ENCODE data around the gene CRTAC1. TPM values are rescaled to one million over a fixed set of nuclear protein-coding genes. Genes with fewer than 3 reads are reported as not detected.

The CRTAC1 gene
- polyA plus RNA-seq, 1 of the 3 experiments (the other 2 are of a cell fraction): 0.05 TPM

DNA sequence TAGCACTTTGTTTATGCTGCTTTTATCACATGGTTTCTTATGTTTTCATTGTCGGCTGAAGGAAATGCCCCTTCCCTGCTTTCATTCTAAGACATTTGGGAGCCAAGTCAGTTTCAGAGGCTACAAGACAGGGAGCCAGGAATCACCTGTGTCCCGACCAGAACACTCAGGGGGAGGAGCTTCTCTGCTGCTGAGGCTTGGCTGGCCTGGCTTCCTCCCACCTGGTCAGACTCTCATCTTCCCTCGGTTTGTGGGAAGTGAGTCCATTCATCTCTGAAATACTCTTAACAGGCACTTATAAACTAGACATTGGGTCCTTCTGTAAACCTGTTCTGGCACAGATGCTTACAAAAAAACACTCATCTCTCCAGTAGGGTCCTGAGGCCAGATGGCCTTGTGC lies 200.4 kb downstream of the CRTAC1 start (continued):
- no peak for TF ChIP-seq MXI1 (IDR thresholded peaks at IDR 0.05; ENCODE audit: low read depth, low read length)
- no peak for TF ChIP-seq TCF12 (IDR thresholded peaks at IDR 0.05)

DNA sequence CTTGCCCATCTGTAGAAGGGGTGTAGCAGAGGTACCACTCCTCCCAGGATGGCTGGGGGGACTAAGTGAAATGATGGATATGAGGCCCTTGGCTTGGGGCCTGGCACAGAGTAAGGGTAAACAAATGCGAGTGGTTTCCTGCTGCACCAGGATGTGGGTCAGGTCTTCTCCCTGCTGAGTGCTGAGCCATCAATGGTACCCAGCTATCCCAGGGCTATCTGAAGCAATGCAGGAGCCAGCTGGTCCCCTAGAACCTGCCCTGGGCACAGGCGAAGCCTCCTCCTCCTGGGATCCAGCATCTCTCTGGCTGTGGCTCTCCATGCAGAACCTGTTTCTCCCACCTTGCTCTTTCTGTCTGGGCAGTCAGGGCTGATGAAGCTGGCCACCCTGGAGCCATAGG lies 201.7 kb downstream of the CRTAC1 start:
- Histone ChIP-seq H3F3A (replicated peaks; ENCODE audit: insufficient read depth) (no peaks in the 10 kb centered on the region), H3K4me2 (no peak overlapping the region), H2AFZ (ENCODE audit: low read depth) (no peak overlapping the region), H3K9me3 (no peaks in the 10 kb centered on the region), H4K20me1 (ENCODE audit: insufficient read depth) (no peaks in the 10 kb centered on the region), H3K36me3 (replicated peaks in 1 of 2; ENCODE audit: control insufficient read depth in 1 of 2, insufficient read depth in 2 of 2, low read length in 1 of 2) (no peaks in the 10 kb centered on the region), H3K4me3 (ENCODE audit: low read depth in 2 of 2, low read length in 1 of 2) (no peak overlapping the region), H3K79me2 (ENCODE audit: insufficient read depth) (no peaks in the 10 kb centered on the region), H3K9me2 (no peaks in the 10 kb centered on the region), H3K9ac (no peak overlapping the region), H3K27me3 (ENCODE audit: insufficient read depth) (peaks cover 7% of the 10 kb centered on the region; the same call in 1 of the 2 replicates), H3K4me1 (ENCODE audit: control insufficient read depth in 1 of 2, insufficient read depth in 2 of 2, low read depth in 1 of 2, low read length in 1 of 2) (peaks cover 11 to 14% of the 10 kb centered on the region in 2 experiments; a peak in 2 of 4 replicates), H3K27ac (ENCODE audit: low read depth in 2 of 2, low read length in 1 of 2) (no peak overlapping the region)
- 57% methylated on average over 1 of the region's 2 CpGs for WGBS (ENCODE audit: low lambda C conversion rate)
- no peak for DNase-seq
- ChIA-PET CTCF (interaction anchor here (8.0 kb wide), 1 partner anchor 37 kb away, joined by 50 read pairs; no protein-coding TSS in a partner anchor), POLR2A (interaction anchor here (1.0 kb wide), 2 partner anchors 39 to 47 kb away, joined by 3 read pairs; no protein-coding TSS in a partner anchor)
- TF ChIP-seq, protein P1, sequence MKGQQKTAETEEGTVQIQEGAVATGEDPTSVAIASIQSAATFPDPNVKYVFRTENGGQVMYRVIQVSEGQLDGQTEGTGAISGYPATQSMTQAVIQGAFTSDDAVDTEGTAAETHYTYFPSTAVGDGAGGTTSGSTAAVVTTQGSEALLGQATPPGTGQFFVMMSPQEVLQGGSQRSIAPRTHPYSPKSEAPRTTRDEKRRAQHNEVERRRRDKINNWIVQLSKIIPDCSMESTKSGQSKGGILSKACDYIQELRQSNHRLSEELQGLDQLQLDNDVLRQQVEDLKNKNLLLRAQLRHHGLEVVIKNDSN (IDR thresholded peaks at IDR 0.05; ENCODE audit: borderline replicate concordance, low read depth): no peak
- TF ChIP-seq FOSL2 (IDR thresholded peaks at IDR 0.05; ENCODE audit: borderline replicate concordance, low read depth) (no peak), RCOR1 (IDR thresholded peaks at IDR 0.05; ENCODE audit: low read length) (no peak), RAD21 (IDR thresholded peaks at IDR 0.05; ENCODE audit: low read length) (no peak), SMC3 (IDR thresholded peaks at IDR 0.05; ENCODE audit: low read depth, low read length) (no peak), SIN3A (IDR thresholded peaks at IDR 0.05; ENCODE audit: borderline replicate concordance, low read depth, low read length) (no peak), CHD2 (IDR thresholded peaks at IDR 0.05; ENCODE audit: low read length, partially characterized antibody) (no peak), GABPA (IDR thresholded peaks at IDR 0.05; ENCODE audit: low read depth) (no peak), JUND (IDR thresholded peaks at IDR 0.05) (no peak), NRF1 (IDR thresholded peaks at IDR 0.05; ENCODE audit: low read depth, low read length) (no peak)
- TF ChIP-seq, protein P2, sequence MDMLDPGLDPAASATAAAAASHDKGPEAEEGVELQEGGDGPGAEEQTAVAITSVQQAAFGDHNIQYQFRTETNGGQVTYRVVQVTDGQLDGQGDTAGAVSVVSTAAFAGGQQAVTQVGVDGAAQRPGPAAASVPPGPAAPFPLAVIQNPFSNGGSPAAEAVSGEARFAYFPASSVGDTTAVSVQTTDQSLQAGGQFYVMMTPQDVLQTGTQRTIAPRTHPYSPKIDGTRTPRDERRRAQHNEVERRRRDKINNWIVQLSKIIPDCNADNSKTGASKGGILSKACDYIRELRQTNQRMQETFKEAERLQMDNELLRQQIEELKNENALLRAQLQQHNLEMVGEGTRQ (IDR thresholded peaks at IDR 0.05; ENCODE audit: borderline replicate concordance, low read depth, low read length): no peak
- TF ChIP-seq, protein P3, sequence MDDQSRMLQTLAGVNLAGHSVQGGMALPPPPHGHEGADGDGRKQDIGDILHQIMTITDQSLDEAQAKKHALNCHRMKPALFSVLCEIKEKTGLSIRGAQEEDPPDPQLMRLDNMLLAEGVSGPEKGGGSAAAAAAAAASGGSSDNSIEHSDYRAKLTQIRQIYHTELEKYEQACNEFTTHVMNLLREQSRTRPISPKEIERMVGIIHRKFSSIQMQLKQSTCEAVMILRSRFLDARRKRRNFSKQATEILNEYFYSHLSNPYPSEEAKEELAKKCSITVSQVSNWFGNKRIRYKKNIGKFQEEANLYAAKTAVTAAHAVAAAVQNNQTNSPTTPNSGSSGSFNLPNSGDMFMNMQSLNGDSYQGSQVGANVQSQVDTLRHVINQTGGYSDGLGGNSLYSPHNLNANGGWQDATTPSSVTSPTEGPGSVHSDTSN (IDR thresholded peaks at IDR 0.05): no peak
- TF ChIP-seq, protein P4, sequence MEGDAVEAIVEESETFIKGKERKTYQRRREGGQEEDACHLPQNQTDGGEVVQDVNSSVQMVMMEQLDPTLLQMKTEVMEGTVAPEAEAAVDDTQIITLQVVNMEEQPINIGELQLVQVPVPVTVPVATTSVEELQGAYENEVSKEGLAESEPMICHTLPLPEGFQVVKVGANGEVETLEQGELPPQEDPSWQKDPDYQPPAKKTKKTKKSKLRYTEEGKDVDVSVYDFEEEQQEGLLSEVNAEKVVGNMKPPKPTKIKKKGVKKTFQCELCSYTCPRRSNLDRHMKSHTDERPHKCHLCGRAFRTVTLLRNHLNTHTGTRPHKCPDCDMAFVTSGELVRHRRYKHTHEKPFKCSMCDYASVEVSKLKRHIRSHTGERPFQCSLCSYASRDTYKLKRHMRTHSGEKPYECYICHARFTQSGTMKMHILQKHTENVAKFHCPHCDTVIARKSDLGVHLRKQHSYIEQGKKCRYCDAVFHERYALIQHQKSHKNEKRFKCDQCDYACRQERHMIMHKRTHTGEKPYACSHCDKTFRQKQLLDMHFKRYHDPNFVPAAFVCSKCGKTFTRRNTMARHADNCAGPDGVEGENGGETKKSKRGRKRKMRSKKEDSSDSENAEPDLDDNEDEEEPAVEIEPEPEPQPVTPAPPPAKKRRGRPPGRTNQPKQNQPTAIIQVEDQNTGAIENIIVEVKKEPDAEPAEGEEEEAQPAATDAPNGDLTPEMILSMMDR (IDR thresholded peaks at IDR 0.05): no peak
